Tibial nerve (tissue), 3 donors: ENCODE results near the gene UXS1.

Experiments used
- CTCF ChIP-seq, 5 experiments: fragments of 200-600 bp in 3 of 5; fragments of 450-650 bp in 2 of 5; sonication (generic) in 3 of 5; IDR thresholded peaks; one replicate each; pipeline ENCODE4 v1.5.1; 2016 to 2019; ENCODE audit warnings: antibody characterized with exemption in 5 of 5, mild to moderate bottlenecking in 3 of 5, moderate library complexity in 2 of 5
- POLR2A ChIP-seq, 2 donors: fragments of 450-650 bp; IDR thresholded peaks; one replicate each; pipeline ENCODE4 v1.6.1; 2017; ENCODE audit warnings: antibody characterized with exemption in 2 of 2, mild to moderate bottlenecking in 2 of 2, moderate library complexity in 2 of 2

- TF ChIP-seq CTCF (IDR thresholded peaks at IDR 0.05) (no peak), POLR2A (IDR thresholded peaks at IDR 0.05) (no peak)
Observed at GRCh38 chr2:106057206-106057605, 136.9 kb downstream of the UXS1 start.
